ENCODE measurements around the gene MAEL. TPM values are rescaled to one million over a fixed set of nuclear protein-coding genes. Genes with fewer than 3 reads are reported as not detected.

Gene MAEL
- total and polyA plus RNA-seq, 2 of the 8 experiments (the other 6 are each of a cell fraction or from before 2014, with no cell fraction given) = 0.03 TPM; not detected in 1

DNA sequence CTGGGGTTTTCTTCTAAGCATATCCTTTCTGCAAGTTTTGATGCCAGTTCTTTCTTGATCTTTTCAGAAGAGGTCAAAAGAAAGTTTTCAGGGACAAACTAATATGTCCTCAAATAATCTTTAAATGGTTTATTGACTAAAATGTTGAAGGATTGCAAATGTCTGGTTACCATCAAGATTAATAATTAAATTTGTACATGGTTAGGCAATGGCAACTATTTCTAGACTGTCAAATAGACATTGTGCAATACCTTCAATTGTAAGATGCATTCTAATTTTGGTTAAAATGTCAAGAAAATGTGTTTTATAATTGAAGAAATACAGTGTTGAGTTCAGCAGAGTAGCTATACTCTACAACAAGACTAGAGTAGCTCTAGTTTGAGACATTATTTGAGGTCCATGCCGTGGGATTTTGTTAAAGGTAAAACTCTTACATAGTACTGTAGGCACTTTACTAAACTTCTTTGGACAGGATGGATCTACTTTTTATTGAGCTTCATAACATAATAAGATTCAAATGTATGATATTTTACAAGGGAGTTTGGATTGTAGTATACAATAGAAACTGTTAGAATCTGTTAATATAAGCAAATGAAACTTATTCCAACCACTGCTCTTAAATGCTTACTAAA is 22.6 kb downstream of the MAEL start (continued):
- TF ChIP-seq CTBP2 (IDR thresholded peaks at IDR 0.05; ENCODE audit: borderline replicate concordance, insufficient read depth, insufficient read length, low read length) = no peak
- TF ChIP-seq KDM4A (IDR thresholded peaks at IDR 0.05; ENCODE audit: low read depth, low read length, severe bottlenecking) = no peak
- no peak for TF ChIP-seq CBX5 (IDR thresholded peaks at IDR 0.05; ENCODE audit: low read depth, low read length)
- TF ChIP-seq RBBP5 (IDR thresholded peaks at IDR 0.05; ENCODE audit: borderline replicate concordance, low read depth, low read length) = no peak
- no peak for TF ChIP-seq PHF8 (conservative IDR thresholded peaks at IDR 0.05; ENCODE audit: low read depth, low read length)
- TF ChIP-seq SRF (IDR thresholded peaks at IDR 0.05; ENCODE audit: low read depth, low read length) = no peak

Data from H1 (cell line).